Mammary epithelial cell (primary cell): ENCODE measurements around the gene NGB.

Experiments
- CTCF ChIP-seq, 2 donors: IDR thresholded peaks in 1 of 2; conservative IDR thresholded peaks in 1 of 2; 2 replicates each; pipeline ENCODE4 v1.5.1; 2011 to 2012; ENCODE audit warnings: inconsistent platforms in 2 of 2, low read length in 2 of 2, mild to moderate bottlenecking in 2 of 2, control low read depth in 1 of 2, low read depth in 1 of 2; ENCODE audit not compliant: insufficient read depth in 1 of 2; ENCODE audit errors: extremely low read depth in 1 of 2
- EZH2 ChIP-seq: IDR thresholded peaks from 2 replicates; pipeline ENCODE4 v1.6.1; 2012; ENCODE audit warnings: low read length, inconsistent platforms, borderline replicate concordance

GRCh38 chr14:77301103-77301502 is 30.1 kb upstream of the NGB start:
- peak; percentile 74 to 90 for TF ChIP-seq CTCF (conservative IDR thresholded peaks at IDR 0.05 in 1 of 2, IDR thresholded peaks at IDR 0.05 in 1 of 2; ENCODE audit: extremely low read depth in 1 of 2, insufficient read depth in 1 of 2, low read depth in 1 of 2, low read length in 2 of 2)
- TF ChIP-seq EZH2: no peak
